ENCODE results near the gene MTA3.

- no peak for TF ChIP-seq EZH2phosphoT487 (IDR thresholded peaks at IDR 0.05)
- TF ChIP-seq, protein P1, sequence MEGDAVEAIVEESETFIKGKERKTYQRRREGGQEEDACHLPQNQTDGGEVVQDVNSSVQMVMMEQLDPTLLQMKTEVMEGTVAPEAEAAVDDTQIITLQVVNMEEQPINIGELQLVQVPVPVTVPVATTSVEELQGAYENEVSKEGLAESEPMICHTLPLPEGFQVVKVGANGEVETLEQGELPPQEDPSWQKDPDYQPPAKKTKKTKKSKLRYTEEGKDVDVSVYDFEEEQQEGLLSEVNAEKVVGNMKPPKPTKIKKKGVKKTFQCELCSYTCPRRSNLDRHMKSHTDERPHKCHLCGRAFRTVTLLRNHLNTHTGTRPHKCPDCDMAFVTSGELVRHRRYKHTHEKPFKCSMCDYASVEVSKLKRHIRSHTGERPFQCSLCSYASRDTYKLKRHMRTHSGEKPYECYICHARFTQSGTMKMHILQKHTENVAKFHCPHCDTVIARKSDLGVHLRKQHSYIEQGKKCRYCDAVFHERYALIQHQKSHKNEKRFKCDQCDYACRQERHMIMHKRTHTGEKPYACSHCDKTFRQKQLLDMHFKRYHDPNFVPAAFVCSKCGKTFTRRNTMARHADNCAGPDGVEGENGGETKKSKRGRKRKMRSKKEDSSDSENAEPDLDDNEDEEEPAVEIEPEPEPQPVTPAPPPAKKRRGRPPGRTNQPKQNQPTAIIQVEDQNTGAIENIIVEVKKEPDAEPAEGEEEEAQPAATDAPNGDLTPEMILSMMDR (IDR thresholded peaks at IDR 0.05): no peak
- TF ChIP-seq EZH2 (IDR thresholded peaks at IDR 0.05): no peak
Measured at GRCh38 chr2:42566837-42567321, 1.6 kb upstream of the MTA3 start.
